Stimulated activated CD4-positive, alpha-beta T cell treated with anti-CD3 and anti-CD28 coated beads, Interleukin-4, amount 100 ng/mL, for 48 hours (primary cell): ENCODE measurements around the gene RALA.

Source experiments
- DNase-seq, 2 donors: peaks; one replicate each; pipeline ENCODE4 v3.0.0-alpha.2; 2020; ENCODE audit warnings: low read depth in 2 of 2

RALA gene

GRCh38 chr7:39613577-39613976, 9.8 kb upstream of the RALA start:
- no peak for DNase-seq

DNA sequence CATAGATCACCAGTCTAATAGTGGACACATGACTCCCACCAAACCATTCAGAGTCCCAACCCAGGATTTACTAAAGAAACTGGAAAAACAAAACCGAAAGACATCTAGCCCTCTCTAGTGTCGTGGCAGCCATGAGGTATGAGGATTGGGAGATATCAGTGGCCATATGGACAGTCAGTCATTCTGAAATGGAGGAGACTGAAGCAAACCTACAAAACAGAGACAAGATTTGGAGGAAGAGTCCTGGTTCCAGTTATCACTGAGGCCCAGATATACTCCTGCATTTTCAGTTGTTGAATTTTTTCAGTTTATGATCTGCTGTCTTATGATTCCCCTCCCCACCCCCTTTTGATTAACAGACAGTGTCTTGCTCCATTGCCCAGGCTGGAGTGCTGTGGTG, 9.1 kb upstream of the RALA start:
- no peak for DNase-seq

- DNase-seq = no peak
Observed at GRCh38 chr7:39615350-39615975, 7.9 kb upstream of the RALA start.

DNA sequence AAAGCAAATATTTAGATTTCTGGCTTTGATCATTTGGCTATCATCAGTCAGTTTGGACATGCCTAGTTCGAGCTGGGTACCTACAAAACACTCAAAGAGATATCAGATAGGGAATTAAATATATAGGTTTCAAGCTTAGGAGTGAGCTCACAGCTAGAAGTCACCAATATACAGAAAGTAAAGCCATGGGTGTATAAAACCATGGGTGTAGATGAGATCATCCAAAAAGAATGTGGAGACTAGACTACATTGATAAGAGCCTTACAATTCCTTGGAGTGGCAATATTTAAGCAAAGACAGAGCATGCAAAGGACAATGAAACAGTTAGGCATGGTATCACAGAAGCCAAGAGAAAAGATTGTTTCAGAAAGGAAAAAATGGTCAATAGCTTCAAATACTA, 7.2 kb upstream of the RALA start:
- no peak for DNase-seq

GRCh38 chr7:39617005-39617404, 6.4 kb upstream of the RALA start:
- DNase-seq = no peak

DNA sequence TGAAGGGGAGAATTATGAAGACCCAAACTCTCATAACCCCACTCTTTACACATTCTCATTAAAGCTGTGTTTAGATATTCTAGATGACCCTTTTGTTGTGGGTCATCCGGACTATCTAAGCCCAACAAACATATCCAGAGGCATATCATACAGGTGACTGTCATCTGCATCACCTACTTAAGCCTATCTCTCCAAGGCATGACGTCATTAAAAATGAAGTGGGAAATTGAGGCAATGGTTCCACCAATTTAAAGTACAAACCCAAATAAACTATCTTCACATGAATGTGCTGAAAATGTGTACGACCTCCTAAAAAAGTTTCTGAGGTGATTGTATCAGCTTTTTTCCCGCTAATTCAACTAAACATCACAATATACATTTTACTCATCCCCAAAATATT, 4.5 kb upstream of the RALA start:
- no peak for DNase-seq

DNA sequence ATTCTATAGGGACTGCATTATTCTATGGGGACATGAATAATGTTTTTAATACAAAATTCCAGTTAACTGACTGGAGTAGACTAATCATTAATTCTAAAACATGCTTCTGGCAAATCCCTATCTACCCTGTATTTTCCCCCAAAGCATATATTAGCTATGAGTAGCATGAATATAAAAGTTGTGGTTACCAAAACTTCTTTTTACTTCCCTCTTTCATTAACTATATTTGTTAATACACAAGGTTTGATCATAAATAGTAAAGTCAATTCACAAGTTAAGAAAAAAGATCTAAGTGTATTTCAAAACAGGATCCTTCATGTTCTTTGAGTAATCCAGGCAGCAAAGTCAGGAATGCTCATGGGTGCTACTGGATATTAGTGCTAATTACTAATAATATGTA, 2.9 kb upstream of the RALA start:
- DNase-seq = no peak

GRCh38 chr7:39621261-39621660, 2.1 kb upstream of the RALA start:
- DNase-seq = no peak

- DNase-seq = no peak
Observed at GRCh38 chr7:39621784-39622411, 1.5 kb upstream of the RALA start.

GRCh38 chr7:39622609-39623008, 763 bp upstream of the RALA start:
- no peak for DNase-seq

DNA sequence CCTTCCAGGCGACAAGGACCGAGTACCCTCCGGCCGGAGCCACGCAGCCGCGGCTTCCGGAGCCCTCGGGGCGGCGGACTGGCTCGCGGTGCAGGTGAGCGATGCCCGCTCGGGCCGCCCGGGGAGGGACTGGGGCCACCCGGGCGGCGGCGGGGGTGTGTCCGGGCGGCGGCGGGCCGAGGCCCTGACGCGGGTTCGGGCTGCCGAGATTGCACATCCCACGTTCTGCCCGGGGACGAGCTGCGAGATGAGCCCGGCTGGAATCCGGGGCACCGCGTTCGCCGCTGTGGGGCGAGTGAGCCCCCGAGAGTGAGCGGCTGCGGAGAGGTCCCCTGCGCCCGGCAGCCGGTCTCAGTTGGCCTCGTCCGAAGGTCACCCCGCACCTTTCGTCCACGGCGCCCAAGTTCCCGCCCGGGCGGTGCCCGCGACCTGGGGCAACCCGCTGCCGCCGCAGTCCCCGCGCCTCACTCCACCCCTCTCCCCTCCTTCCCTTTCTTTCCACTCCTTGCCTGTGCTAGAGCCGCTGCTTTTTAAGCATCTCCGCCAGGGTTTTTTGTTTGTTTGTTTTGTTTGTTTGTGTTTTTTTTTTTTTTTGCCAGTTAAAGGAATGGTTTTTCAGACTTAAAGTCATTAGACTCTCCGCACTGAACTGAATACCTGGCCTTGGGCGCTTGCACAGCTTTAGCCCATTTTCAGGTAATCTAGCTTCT, 515 bp downstream of the RALA start:
- peak in 1 of 2 donors; percentile 15 for DNase-seq

DNA sequence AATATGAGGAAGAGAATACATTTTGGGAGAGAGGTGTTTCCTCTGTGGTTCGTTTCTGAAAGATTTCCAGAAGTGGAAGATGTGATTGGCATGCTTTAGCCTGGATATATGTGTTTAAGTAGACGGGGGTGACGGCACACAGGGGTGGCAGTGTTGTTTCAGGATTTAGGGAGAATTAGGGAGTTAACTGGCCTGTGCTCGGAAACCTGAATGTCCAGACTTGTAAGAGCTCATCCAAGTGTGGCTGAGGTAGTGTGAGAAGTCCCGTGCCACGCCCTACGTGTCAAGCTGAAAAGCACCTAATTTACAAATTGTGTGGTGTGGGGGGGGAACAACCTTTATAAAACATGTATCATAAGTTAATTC, 1.1 kb downstream of the RALA start:
- DNase-seq = peak in 1 of 2 donors; percentile 6

DNA sequence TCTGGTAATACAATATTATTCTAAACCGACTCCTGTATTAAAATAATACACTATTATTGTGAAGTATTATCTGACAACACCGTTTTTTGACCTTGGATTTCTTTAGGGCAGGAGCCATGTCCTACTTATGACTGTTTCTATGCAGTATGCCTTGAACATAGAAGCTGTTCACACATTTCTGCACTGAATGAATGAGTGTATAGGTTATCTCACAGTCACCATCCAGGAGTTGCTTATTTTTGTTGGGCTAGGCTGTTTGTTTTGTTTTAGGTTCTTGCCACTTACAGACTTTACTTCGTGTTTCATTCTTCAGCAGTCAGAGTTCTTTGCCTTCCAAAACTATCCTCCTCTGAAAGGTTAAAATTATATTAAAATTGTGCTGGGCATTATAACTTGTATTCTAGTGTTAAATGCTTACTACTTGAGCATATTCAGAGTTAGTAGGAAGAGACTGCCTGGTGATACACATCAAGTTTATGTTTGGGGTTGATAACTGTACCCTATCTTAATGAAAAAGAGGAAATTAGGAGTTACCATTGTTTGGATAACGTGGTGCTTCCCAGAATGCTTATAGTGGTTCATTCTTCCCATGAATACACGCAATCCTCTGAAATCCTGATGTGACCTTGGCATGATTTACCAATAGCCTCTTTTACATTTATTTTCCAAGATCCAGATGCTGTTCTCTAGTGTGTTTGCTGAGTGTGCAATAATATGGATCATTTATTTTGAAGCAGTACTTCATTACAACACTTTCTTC, 1.7 kb downstream of the RALA start:
- no peak for DNase-seq

- no peak for DNase-seq
Observed at GRCh38 chr7:39631736-39632308, 8.4 kb downstream of the RALA start.

- no peak for DNase-seq
Observed at GRCh38 chr7:39633563-39634477, 10.4 kb downstream of the RALA start.

- DNase-seq = no peak
Observed at GRCh38 chr7:39634478-39634805, 11.1 kb downstream of the RALA start.

GRCh38 chr7:39637400-39637799, 14.0 kb downstream of the RALA start:
- no peak for DNase-seq

DNA sequence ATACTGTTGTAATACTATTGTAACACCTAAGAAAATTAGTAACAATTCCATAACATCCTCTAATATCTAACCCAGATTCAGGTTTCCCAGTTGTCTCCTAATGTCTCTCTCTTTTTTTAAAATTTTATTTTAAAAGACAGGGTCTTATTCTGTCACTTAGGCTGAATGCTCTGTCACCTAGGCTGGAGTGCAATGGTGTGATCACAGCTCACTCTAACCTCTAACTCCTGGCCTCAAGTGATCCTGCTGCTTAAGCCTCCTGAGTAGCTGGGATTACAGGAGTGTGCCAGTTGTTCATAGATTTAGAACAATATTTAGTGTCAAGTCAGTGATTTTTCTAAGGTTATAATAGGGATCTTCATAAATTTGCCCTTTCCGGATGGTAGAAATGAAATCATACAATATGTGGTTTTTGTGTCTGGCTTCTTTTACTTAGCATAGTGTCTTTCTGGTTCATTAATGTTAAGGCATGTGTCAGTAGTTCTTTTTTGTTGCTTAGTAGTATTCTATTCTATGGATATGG, 14.7 kb downstream of the RALA start:
- DNase-seq = no peak

- no peak for DNase-seq
Observed at GRCh38 chr7:39642896-39643295, 19.5 kb downstream of the RALA start.

DNA sequence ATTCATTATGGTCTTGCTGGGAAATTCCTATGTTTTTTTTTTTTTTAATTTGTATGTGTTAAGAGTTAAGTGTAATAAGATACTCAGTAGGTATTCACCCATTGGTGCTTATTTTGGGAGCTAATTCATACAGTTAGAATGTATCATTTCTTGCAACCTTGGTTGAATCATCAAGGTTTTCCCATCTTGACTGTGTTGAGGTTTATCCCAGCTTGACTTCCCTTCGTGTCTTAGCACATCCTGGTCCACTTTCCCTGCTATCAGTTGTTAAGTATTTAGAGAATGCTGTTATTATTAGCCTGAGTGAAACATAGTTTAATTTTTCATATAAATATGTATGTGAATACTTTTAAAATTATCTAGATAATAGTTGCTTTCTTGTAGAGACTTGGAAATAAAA, 20.8 kb downstream of the RALA start:
- DNase-seq = no peak
